GM18867 (cell line): ENCODE results near the gene TSHZ1.
A peak's percentile ranks its signal among the peaks of the same experiment; 100 is the strongest.

Source experiments
- ATAC-seq: cut with Tn5 transposase; IDR thresholded peaks from one replicate; pipeline ENCODE4 v1.9.1; 2021; ENCODE audit warnings: mild to moderate bottlenecking, moderate library complexity; ENCODE audit not compliant: unreplicated experiment

TSHZ1 gene

DNA sequence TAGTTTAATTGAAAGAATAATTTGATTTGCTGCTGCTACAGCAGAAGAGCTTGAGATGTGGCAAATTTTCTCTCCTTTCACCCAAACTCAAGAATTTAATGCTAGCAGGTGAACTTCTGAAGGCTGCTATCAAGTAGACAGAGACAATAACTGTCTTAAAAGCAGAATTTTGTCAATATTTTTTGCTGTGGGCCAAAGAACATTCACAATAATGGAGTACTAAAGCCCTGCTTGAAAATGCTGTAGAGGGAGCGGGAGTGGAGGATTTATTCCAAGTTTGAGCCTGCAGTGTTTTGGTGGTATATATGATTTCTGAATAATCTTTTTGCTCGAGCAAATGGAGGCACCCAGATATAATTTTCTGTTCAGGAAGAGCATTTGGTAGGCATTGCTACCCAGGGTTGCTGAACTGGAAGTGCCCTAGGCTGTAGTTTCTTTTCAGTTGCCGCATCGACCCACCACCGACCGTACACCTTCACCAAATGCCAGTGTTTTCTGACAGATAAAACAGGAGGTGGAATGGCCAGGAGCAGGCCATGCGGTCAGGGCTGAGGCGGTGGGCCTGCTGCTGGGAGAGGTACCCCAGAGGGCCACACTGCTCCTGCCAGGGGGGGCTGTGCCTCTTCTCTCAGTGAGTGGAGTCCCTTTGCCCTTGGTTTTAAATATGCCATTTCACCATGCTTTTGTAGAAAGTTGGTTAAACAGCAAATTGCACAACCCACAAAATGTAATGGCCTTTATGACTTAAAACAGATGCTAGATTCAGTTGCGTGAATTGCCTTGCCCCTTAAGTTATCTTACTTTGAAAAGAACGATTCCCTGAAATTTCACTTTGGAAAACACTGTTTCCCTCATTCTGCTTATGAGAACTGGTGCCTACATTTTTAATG is 36.4 kb downstream of the TSHZ1 start:
- ATAC-seq = no peak

GRCh38 chr18:75247611-75248421 is 37.2 kb downstream of the TSHZ1 start:
- peak; percentile 44 for ATAC-seq

GRCh38 chr18:75248426-75249174 is 38.0 kb downstream of the TSHZ1 start:
- no peak for ATAC-seq

GRCh38 chr18:75249175-75249518 is 38.5 kb downstream of the TSHZ1 start:
- ATAC-seq = no peak

DNA sequence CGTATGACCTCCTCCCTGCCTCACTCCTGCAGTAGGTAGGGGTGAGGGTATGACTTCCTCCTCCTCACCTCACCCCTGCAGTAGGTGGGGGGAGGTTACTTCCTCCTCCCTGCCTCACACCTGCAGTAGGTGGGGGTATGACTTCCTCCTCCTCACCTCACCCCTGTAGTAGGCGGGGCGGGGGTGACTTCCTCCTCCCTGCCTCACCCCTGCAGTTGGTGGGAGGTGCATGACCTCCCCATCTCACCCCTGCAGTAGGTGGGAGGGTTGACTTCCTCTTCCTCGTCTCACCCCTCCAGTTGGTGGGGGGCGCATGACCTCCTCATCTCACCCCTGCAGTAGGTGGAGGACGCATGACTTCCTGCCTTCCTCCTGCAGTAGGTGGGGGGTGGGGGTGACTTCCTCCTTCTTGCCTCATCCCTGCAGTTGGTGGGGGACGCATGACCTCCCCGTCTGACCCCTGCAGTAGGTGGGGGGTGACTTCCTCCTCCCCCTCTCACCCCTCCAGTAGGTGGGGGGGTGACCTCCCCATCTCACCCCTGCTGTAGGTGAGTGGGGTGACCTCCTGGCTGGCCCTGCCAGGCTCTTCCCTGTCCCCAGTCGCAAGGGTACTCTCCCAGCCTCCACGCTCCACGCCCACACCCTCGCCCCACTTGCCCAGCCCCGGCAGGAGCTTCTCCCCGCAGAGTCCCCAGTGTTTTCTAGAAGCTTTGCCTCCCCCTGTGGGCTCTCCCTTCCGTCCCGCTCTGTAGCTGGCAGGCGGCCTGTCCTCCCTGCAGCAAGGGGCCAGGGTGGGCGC is 39.3 kb downstream of the TSHZ1 start:
- no peak for ATAC-seq

DNA sequence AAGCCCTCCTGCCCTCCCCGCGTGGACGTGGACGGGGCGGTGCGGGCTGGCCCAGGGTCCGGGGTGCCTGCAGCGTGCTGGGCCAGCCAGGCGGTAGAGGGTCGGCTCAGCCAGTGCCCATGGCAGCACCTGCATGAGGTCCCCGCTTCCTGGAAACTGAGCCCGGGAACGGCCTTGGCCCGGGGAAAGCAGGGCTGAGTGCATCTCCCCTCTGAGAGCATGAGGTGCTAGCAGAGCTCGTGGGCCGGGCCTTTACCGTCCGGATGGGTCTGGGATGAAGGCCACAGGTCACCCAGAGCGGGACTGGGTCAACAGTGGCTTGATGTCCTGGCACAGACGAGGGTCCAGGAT is 39.8 kb downstream of the TSHZ1 start:
- no peak for ATAC-seq

- ATAC-seq = no peak
Measured at GRCh38 chr18:75251466-75251865, 40.9 kb downstream of the TSHZ1 start.

DNA sequence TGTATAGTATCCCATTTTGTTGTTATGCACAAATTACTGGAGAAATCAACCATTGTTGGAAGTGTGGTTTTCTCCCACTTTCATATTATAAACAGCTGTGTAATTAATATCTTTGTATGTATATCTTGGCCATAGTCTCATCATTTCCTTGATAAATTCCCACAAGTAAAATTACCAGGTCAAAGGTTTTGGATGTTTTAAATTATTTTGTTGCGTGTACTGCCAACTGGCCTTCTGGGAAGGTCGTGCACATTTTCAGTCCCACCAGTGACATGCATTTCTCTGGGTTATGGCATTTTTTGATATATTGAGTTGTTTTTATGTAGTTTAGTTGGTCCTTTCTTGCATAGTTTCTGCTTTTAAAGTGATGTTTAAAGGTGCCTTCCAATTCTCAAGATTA is 41.5 kb downstream of the TSHZ1 start:
- ATAC-seq = no peak

GRCh38 chr18:75253043-75253442 is 42.4 kb downstream of the TSHZ1 start:
- no peak for ATAC-seq

- no peak for ATAC-seq
Measured at GRCh38 chr18:75253784-75254183, 43.2 kb downstream of the TSHZ1 start.

DNA sequence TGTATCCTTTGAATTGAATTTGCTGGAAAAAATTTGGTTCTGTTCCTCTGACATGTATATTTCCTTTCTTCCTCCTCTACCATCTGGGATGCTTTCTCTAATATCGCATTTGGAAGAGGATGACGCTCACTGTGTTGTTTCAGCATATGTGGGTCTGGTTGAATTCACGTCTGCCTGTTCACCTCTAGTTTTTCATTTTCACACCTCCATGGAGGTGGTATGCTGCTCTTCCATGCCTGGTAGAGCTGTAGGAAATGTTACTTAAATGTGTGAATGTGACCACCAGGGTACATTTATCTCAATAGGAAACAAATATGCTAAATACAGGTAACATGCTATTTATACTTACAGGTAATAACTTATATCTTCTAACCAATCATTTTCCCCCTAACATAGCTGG is 44.5 kb downstream of the TSHZ1 start:
- no peak for ATAC-seq

DNA sequence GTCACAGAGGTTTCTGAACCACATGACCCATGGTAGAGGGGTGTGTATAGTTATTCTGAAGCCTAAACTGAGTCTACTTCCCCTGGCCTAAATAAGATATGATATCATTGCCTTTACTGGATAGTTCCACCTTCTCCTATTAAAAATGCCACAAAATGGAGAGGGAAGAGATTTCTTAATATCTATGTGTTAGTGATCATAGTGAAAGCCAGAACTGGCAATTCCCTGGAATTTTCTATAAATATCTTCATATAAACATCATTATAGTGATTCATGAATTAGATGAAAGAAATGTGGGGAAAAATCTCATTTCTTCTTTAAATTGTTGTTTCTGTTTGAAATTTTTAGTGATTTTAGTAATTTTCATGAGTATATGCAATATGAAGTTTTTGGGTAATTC is 45.8 kb downstream of the TSHZ1 start:
- ATAC-seq = no peak

DNA sequence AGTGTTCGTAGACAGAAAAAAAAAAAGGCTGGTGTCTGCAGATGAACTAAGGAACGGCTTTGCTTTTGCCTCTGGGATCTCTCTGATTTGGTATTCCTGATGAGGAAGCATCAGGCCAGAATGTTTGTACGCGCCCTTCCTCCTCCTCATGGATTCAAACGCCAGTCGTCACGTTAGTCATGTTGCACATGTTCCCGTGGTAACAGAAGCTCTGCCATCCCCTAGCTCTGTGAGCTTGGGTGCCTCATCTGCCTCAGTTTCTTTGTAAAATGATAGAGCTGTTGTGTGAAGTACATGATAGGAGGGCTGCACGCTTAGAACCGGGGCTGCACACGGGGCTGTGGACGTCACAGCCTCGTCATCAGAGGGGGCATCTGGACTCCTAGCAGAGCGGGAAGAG is 47.0 kb downstream of the TSHZ1 start:
- no peak for ATAC-seq

DNA sequence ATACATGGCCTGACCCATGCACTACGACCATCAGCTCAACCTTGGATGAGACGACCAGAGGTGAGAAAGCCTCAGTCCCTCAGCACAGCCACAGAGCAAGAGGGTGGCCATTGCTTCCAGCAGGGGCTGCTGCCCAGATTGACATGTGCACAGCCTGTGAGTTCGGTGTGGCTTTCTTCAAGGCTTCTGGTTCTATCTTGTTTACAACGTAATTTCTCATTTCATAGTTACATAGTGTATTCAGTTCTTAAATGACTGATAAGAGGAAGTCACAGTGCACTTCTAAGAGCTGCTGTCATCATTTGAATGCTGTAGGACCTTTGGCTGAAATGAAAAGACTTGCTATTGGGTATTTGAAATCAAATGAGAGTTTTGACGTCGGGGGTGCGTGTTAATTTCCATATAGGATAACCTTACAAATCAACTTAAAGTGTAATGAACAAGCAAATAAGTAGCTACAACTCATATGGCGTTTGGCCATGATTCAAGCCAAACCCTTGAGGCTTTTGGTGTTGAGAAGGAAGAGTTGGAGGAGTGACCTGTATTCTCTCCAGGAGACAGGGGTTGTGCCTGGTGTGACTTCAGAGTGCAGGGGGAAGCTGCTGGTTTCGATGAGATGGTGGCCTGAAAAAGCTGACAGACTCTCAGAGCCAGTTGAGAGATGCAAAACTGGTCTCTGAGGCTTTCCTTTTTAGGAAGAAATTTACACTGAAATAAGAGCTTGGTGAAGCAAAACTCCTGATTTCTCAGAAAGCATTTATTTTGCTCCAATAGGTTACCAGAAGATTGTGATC is 51.0 kb downstream of the TSHZ1 start:
- ATAC-seq = peak; percentile 93

GRCh38 chr18:75262511-75262910 is 51.9 kb downstream of the TSHZ1 start:
- ATAC-seq = no peak

DNA sequence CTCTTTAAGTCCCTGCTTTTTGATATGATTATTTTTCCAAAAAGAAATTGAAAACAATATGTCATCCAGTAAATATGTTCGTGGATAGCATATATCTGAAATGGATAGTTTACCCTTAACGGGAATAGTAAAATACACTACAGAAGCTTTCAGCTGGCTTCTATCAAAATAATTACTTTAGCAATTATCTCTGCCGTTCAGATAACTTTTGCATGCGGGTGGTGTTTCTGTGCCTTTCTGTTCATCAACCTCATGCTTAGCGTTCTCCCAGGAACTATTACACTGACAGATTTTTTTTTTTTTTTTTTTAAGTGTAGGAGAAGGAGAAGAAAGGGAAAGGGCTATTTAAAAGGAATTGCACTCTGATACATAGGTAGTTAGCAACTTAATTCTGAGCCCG is 53.6 kb downstream of the TSHZ1 start:
- ATAC-seq = no peak

DNA sequence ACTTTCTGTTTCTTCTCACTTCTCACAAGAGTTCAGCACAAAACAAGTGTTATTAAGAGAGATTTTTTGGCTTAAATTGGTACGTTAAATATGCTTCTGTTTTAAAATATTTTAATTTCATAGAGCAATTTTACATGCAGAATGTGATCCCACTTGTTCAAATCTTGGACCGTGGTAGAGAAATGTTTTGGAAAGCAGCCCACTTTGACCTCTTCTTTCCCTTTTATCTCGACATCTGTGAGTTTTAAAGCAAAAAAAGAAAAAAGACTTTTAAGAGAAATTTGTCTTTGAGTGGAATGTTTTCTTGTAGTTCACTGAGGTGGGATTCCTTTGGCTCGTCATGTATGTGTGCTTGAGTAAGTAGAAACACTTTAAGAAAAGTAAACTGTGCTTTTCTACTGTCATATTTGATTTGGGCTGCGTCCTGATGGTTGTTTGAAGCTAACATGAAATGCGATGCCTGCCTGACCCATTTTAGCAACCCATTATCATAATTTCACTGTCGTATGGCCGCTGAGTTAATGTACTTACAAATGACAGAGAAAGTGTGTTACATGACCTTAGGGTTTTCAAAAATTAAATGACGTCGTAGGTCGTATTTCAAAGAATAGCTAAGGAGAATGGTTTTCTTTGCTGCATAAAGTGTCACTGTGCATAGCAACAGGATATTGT is 54.5 kb downstream of the TSHZ1 start:
- ATAC-seq = no peak

DNA sequence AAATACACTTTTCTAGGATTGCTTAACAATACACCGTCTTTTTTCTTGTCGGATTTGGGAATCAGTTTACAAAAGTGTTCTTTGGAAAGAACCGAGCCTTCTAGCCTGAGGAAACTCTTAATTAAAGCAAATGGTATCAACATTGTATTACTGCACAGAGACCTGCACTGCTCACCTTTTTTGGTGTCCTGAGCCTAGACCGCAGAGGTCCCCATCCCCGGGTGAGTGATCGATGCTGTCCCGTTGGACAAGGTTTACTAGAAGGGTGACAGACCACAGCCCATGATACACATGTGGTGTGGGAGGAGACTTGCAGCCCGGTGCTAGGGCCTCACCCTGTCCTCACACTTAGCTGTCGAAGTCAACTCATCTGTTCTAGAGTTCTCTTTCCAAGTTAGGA is 55.3 kb downstream of the TSHZ1 start:
- no peak for ATAC-seq

DNA sequence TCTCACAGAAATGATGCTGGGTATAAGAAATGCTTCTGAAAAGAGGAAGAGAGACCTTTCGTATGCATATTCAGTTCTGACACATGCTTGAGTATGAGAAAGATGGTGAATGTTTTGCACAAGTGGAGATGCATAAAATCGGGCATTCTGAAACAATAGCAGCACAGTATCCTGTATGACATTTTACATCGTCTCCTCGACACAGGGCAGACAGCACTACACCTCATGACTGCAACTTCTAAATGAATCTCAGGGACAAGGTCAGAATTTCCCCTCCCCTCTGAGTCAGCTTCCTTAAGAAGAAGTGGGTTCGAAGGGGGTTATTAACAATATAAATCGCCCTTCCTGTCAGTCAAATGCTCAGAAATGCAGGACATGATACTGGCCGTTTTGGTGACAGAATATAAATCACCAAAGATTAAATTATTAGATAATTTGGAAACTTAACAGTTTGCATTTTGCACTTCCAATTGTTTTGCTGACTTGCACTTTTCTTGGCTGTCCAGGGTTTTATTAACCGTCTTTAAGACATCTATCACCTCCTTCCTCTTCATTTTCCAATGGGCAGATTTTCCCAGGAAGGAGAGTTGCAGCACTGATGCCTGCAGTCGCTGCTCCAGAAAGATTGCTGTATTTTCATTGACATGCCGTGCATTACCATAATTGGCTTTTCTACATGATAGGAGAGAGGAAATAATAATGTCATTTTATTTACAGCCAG is 57.2 kb downstream of the TSHZ1 start:
- peak; percentile 75 for ATAC-seq
